Parathyroid adenoma (tissue), 2 donors: ENCODE data around the gene NCAPH2.

Experiments
- H2AFZ ChIP-seq: fragments of 300-600 bp; sonication (generic); one replicate; pipeline ENCODE4 v1.7.0; 2017; ENCODE audit warnings: antibody characterized with exemption, mild to moderate bottlenecking
- H3K27ac ChIP-seq: fragments of 300-600 bp; sonication (generic); one replicate; pipeline ENCODE4 v1.7.0; 2017
- H3K27me3 ChIP-seq: fragments of 300-600 bp; sonication (generic); one replicate; pipeline ENCODE4 v1.7.0; 2017; ENCODE audit warnings: low read length; ENCODE audit not compliant: control insufficient read depth, insufficient read depth
- H3K36me3 ChIP-seq: fragments of 300-600 bp; sonication (generic); one replicate; pipeline ENCODE4 v1.7.0; 2017; ENCODE audit warnings: low read length; ENCODE audit not compliant: control insufficient read depth, insufficient read depth
- H3K4me1 ChIP-seq: fragments of 300-600 bp; sonication (generic); one replicate; pipeline ENCODE4 v1.7.0; 2017; ENCODE audit warnings: control low read depth
- H3K4me2 ChIP-seq: fragments of 300-600 bp; sonication (generic); one replicate; pipeline ENCODE4 v1.7.0; 2017; ENCODE audit warnings: low read length
- H3K4me3 ChIP-seq: fragments of 300-600 bp; sonication (generic); one replicate; pipeline ENCODE4 v1.7.0; 2017; ENCODE audit warnings: low read depth, low read length
- H3K79me2 ChIP-seq: fragments of 300-600 bp; sonication (generic); one replicate; pipeline ENCODE4 v1.7.0; 2017; ENCODE audit warnings: control low read depth
- H3K9ac ChIP-seq: fragments of 300-600 bp; sonication (generic); one replicate; pipeline ENCODE4 v1.7.0; 2017; ENCODE audit warnings: mild to moderate bottlenecking
- H3K9me3 ChIP-seq: fragments of 300-600 bp; sonication (generic); one replicate; pipeline ENCODE4 v1.7.0; 2017; ENCODE audit warnings: low read length; ENCODE audit not compliant: control insufficient read depth
- TF ChIP-seq, protein P1 (sequence below): fragments of 300-600 bp; sonication (generic); IDR thresholded peaks from one replicate; pipeline ENCODE4 v1.7.0; 2017; ENCODE audit warnings: antibody characterized with exemption, mild to moderate bottlenecking
- donor health status: primary hyperparathyroidism.

NCAPH2 gene

DNA sequence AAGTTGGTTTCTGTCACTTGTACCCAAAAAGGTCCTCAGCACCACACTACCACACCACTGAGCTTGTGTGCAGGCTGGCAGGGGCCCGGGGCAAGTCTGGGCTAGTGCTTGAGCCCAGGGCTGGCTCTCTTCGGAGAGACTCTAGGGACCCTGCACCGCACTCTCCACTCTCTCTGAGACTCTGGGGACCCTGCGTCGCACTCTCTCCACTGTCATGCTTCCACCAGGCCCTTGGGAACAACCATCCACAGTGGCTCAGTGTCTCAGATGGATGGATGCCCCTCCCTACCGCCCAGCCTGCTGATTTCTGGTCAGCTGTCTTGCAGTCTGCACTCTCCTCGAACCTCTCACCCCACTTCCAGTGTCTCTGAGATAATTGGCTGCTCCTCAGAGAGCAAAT is 31.2 kb upstream of the NCAPH2 start:
- Histone ChIP-seq H2AFZ (no peak overlapping the region), H3K4me1 (peaks cover 8% of the 10 kb centered on the region), H3K4me3 (no peak overlapping the region), H3K79me2 (peaks cover 22% of the 10 kb centered on the region), H3K4me2 (no peak overlapping the region), H3K27ac (no peak overlapping the region), H3K9ac (no peak overlapping the region), H3K9me3 (no peaks in the 10 kb centered on the region), H3K27me3 (no peaks in the 10 kb centered on the region), H3K36me3 (no peaks in the 10 kb centered on the region)
- TF ChIP-seq, protein P1, sequence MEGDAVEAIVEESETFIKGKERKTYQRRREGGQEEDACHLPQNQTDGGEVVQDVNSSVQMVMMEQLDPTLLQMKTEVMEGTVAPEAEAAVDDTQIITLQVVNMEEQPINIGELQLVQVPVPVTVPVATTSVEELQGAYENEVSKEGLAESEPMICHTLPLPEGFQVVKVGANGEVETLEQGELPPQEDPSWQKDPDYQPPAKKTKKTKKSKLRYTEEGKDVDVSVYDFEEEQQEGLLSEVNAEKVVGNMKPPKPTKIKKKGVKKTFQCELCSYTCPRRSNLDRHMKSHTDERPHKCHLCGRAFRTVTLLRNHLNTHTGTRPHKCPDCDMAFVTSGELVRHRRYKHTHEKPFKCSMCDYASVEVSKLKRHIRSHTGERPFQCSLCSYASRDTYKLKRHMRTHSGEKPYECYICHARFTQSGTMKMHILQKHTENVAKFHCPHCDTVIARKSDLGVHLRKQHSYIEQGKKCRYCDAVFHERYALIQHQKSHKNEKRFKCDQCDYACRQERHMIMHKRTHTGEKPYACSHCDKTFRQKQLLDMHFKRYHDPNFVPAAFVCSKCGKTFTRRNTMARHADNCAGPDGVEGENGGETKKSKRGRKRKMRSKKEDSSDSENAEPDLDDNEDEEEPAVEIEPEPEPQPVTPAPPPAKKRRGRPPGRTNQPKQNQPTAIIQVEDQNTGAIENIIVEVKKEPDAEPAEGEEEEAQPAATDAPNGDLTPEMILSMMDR: no peak

DNA sequence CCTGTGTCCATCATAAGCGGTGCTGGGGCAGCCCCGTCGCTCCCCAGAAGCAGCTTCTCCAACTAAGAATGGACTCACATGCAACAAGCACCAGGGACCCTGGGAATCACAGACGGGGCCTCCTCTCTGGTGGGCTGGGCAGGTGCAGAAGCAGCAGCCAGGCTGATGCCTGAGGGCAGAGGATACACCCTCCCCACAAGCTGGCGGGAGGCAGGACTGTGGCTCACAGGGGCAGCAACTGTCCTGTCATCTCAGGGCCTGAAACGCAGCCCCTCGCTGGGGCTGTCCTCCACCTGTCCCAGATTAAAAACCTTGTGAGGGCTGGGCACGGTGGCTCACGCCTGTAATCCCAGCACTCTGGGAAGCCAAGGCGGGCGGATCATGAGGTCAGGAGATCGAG is 30.1 kb upstream of the NCAPH2 start:
- H3K4me1 ChIP-seq: peaks cover 5% of the 10 kb centered on the region
- H3K9ac ChIP-seq: no peak overlapping the region
- no peak overlapping the region for H3K27ac ChIP-seq
- H3K4me2 ChIP-seq: no peak overlapping the region
- no peak overlapping the region for H3K4me3 ChIP-seq
- no peaks in the 10 kb centered on the region for H3K27me3 ChIP-seq
- H3K36me3 ChIP-seq: no peaks in the 10 kb centered on the region
- H2AFZ ChIP-seq: no peak overlapping the region
- H3K9me3 ChIP-seq: no peaks in the 10 kb centered on the region
- TF ChIP-seq, protein P1: no peak
- H3K79me2 ChIP-seq: peaks cover 11% of the 10 kb centered on the region

DNA sequence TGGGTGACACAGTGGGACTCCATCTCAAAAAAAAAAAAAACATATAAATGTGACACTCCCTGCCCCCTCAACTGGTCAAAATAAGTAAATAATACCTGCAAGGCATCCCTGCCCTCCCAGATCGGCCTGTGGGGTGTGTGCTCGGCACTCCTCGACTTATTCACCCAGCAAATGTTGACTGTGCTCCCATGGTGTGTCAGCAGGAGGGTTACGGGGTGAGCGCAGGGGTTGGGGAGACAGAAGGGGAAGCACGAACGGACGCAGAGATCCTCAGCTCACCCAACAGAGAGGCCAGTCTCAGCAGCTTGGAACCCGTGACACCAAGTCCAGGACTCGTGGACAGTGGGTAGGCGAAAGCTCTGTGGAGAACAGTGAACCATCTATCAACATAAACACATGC is 28.3 kb upstream of the NCAPH2 start:
- no peak overlapping the region for H3K27ac ChIP-seq
- no peak overlapping the region for H3K4me2 ChIP-seq
- TF ChIP-seq, protein P1: no peak
- no peaks in the 10 kb centered on the region for H3K27me3 ChIP-seq
- H3K79me2 ChIP-seq: no peaks in the 10 kb centered on the region
- no peak overlapping the region for H2AFZ ChIP-seq
- H3K9ac ChIP-seq: no peak overlapping the region
- H3K4me3 ChIP-seq: no peak overlapping the region
- H3K36me3 ChIP-seq: no peaks in the 10 kb centered on the region
- H3K4me1 ChIP-seq: no peaks in the 10 kb centered on the region
- H3K9me3 ChIP-seq: no peaks in the 10 kb centered on the region

DNA sequence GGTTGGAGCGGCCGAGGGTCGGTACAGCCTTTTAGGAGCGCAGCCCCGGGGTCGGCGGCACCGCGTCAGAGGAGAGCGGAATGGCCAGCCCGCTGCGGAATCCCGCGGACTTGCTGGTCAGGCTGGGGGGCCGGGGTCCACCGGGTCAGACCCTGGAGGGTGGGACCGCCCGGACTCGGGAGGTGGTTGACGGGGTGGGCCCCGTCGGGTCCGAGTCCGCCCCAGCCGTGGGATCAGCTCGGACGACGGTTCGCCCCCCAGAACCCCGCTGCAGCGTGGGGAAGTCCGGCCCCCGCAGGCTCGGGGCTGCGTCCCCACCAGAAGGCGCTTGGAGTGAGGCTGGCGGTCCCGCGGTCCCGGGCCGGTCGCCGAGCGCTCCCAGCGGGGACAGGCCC is 27.0 kb upstream of the NCAPH2 start:
- no peaks in the 10 kb centered on the region for H3K27me3 ChIP-seq
- H3K27ac ChIP-seq: no peak overlapping the region
- H2AFZ ChIP-seq: peak overlapping the region; percentile 28
- no peak overlapping the region for H3K4me2 ChIP-seq
- TF ChIP-seq, protein P1: no peak
- H3K4me1 ChIP-seq: no peaks in the 10 kb centered on the region
- H3K4me3 ChIP-seq: no peak overlapping the region
- no peaks in the 10 kb centered on the region for H3K79me2 ChIP-seq
- no peak overlapping the region for H3K9ac ChIP-seq
- H3K36me3 ChIP-seq: no peaks in the 10 kb centered on the region
- H3K9me3 ChIP-seq: no peaks in the 10 kb centered on the region

DNA sequence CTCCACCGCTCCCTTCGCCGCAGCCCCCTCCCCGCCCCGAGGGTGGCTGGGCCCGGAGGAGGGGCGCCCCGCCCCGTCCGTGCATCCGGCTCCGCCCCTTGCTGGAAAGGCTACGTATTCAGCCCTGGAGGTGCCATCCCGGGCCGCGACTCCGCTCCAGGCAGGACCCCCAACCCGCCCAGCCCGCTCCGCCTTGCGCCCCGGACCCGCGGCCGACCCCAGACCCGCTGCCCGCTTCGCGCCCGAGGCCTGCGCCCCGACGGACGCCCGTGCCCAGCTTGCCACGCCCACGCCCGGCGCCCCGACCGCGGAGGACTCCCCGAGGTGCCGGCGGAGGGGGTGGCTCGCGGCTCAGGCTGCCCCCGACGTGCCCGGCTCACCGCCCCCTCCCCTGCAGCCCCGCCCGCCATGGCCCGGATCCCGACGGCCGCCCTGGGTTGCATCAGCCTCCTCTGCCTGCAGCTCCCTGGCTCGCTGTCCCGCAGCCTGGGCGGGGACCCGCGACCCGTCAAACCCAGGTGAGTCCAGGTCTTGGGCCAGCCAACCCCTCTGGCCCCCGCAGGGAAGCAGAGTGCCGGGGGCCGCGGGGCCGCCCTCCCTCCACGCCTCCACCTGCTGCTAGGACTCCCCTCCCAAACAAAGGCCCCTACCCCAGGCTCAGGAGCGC is 26.5 kb upstream of the NCAPH2 start, which contains the start of gene ADM2:
Gene ADM2, plus strand, starts transcription at position 104 of the 667 bp plus-strand sequence. Its CDS starts 305 bp downstream, at position 409.
- Histone ChIP-seq H3K4me2 (no peak within 1 kb of the TSS), H2AFZ (peak within 1 kb of the TSS; percentile 28), H3K4me1 (no peaks in the 10 kb centered on the region), H3K27ac (no peak within 1 kb of the TSS), H3K4me3 (no peak within 1 kb of the TSS), H3K79me2 (no peaks in the 10 kb centered on the region), H3K27me3 (no peaks in the 10 kb centered on the region), H3K9ac (no peak within 1 kb of the TSS), H3K36me3 (no peaks in the 10 kb centered on the region), H3K9me3 (no peaks in the 10 kb centered on the region)
- TF ChIP-seq, protein P1: no peak
